PFSK-1 (cell line): ENCODE data around the gene IP6K1.

Experiments used
- SIN3A ChIP-seq: IDR thresholded peaks from 2 replicates; pipeline ENCODE4 v1.6.1; 2012; ENCODE audit warnings: mild to moderate bottlenecking, low read length, moderate library complexity, borderline replicate concordance; ENCODE audit not compliant: insufficient read depth
- TAF1 ChIP-seq: IDR thresholded peaks from 2 replicates; pipeline ENCODE4 v1.6.1; 2012; ENCODE audit warnings: low read length, control low read depth, borderline replicate concordance; ENCODE audit not compliant: insufficient read depth

DNA sequence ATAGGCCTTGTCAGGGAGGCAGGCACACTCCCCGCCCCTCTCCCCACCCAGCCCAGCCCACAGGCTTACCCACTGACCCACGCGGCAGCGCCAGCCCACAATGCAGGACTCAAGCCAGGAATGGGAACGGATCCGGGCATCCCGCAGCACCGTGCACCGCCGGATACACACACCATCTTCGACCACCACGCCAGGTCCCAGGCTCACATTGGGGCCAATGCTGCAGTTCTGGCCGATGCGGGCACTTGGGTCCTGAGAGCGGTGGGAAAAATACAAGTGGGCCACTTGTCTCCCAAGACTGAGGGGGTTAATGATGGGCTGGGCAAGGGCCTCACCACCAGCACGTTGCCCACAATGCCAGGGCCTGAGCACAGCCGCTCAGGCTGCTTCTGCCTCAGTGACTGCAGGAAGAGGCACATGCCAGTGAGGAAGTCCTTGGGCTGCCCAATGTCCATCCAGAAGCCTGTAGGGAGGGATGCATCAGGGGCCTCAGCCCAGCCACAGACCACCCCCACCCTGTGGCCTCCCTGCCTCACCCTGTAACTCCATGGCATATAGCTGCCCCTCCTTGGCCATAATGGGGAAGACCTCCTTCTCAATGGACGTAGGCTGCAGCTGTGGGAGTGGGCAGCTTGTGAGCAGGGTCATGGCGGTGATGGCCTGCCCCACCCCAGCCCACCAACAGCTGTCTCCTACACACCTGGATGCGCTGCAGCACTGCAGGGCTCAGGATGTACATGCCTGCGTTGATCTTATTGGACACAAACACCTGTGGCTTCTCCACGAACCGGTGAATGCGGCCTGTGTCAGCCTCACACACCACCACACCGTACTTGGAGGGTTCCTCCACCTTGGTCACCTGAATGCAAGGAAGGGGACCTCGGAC is 64.2 kb downstream of the IP6K1 start:
- TF ChIP-seq TAF1: no peak
- no peak for TF ChIP-seq SIN3A
